ENCODE data around the gene DOK6.

Gene DOK6

GRCh38 chr18:69752737-69753380, 352.2 kb downstream of the DOK6 start:
- DNase-seq (ENCODE audit: low read depth) = no peak

GRCh38 chr18:69754108-69754507, 353.4 kb downstream of the DOK6 start:
- DNase-seq (ENCODE audit: low read depth) = no peak

DNA sequence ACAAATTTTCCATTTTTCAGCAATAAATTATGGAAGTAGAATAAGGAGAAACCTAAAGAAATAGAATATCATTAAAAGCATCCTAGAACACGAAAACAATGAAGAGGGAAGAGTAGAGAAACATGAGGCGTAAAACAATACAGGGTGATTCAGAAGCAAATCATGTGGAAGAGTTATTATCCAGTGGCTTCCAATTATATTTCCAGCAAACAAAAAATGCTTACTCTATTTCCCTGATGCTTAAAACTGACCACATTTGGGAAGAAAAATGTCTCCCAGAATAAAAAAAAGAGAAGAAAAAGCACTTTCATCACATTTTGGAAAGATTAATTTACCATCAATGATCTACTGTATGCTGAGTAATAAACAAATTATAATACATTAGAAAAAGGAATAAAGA, 354.4 kb downstream of the DOK6 start:
- no peak for DNase-seq (ENCODE audit: low read depth)

DNA sequence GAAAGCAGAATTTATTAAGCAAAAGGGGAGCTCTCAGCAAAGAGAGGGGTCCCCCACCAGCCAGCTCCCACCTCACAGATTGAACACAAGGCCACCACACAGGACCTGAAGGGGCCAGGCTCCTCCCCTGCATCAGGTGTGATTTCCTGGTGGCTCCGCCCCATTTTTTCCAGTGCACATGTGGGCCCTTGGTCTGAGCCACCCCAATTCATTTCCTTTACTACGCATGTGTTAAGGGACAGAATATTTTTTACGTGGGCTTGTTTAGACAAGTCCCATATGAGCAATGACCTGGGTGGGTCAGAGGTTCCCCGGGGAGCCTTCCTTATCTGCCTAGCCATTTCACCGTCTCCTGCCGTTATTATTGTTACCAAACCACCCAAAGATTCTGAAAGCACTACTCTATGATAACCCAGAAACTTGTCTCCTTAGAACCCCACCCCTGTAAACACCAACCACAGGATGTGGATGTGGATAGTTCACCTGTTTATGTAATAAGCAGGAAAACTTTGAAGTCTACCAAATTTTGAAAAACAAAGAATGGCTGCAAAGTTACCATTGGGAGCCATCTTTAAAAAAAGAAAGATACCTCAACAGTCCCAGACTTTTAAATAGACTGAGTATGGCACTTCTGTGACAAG, 355.3 kb downstream of the DOK6 start:
- DNase-seq (ENCODE audit: low read depth) = no peak

DNA sequence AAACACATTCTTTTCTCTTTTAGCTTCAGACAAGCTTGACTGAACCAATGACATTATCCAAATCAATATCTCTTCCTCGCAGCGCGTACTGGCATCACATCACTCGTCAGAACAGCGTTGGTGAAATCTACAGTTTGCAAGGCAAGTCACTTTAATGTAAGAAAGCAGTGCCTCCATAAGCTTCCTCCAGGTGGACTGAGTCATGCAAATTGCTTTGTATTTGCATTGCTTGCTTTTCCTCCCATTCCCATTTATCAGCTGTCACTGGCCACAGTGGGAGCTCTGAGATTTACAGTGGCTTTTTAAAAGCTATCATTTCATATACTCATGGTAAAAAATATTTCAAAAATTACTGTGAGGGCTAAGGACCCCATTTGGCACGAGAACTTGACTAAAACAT, 357.0 kb downstream of the DOK6 start:
- DNase-seq (ENCODE audit: low read depth) = no peak

- DNase-seq (ENCODE audit: low read depth) = peak; percentile 41
Observed at GRCh38 chr18:69758458-69758857, 357.8 kb downstream of the DOK6 start.

- DNase-seq (ENCODE audit: low read depth) = no peak
Observed at GRCh38 chr18:69759046-69759445, 358.4 kb downstream of the DOK6 start.

- no peak for DNase-seq (ENCODE audit: low read depth)
Observed at GRCh38 chr18:69763002-69763401, 362.3 kb downstream of the DOK6 start.

DNA sequence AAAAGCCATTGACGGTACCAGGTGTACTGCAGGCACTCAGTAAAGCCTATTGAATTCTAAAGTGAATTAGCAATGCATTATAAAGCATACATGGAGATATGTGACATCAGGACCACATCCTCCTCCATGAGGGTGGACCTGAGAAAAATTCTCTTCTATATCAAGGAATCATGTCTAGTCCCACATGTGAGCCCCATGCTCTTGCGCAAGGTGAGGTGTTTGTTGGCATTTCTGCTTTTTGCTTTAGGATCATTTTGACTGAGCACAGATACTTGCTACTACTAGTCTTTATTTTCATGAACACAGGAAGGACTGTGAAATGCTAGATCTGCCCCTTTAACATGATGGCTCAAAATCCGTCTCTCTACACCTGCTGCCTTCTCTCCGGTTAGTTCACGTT, 363.1 kb downstream of the DOK6 start:
- DNase-seq (ENCODE audit: low read depth) = no peak

DNA sequence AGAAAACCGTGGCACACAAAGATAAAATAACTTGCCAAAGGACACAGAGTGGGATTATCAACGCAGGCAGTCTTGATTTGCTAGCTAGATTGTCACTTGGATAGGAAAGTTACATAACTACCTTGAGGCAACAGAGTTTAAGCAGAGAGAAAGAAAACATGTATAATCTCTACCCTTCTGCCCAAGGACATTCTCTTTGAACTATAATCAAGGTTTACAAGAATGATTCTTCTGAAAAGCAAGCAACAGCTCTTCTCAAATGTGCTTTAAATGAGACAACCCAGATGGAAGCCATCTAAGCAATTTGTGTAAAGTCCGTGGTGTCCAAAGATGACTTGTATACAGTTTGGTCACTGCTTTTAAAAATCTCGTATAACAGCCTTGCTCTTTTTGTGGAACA, 369.6 kb downstream of the DOK6 start:
- DNase-seq (ENCODE audit: low read depth) = no peak

DNA sequence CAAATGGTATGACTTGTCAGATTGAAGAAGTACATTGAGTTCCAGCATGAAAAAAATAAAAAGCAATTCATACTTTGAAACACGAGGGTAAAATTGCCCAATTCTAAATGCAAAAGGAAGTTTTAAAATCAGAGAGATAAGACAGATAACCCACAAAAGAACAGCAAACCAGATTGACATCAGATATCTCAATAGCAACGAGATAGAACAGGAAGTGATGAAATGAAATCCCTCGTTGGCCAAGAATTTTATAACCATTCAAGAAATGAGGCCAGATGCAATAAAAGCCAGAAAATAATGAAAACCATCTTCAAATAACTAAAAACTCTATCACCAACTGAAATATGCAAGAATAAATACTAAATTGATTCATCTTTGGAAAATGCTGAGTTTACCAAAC, 374.1 kb downstream of the DOK6 start:
- DNase-seq (ENCODE audit: low read depth) = peak; percentile 73

GRCh38 chr18:69777248-69777647, 376.6 kb downstream of the DOK6 start:
- no peak for DNase-seq (ENCODE audit: low read depth)

DNA sequence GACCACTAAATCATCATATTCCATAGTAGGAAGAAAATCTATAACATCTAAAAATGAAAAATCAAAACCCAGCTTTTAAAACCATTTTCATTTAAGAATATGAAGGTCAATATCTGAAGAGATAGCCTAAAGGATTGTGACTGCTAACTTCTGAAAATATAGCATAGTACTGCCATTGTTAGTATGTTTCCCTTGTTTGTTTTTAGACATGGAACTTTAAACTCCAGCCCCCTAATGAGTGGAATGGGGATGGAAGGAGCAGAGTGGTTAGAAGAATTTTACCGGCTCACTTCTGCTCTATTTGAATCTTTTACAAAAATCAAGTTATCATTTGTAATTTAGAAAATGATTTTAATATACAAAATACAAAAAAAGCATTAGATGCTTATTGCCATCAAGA, 378.0 kb downstream of the DOK6 start:
- no peak for DNase-seq (ENCODE audit: low read depth)

GRCh38 chr18:69780851-69781250, 380.2 kb downstream of the DOK6 start:
- no peak for DNase-seq (ENCODE audit: low read depth)

DNA sequence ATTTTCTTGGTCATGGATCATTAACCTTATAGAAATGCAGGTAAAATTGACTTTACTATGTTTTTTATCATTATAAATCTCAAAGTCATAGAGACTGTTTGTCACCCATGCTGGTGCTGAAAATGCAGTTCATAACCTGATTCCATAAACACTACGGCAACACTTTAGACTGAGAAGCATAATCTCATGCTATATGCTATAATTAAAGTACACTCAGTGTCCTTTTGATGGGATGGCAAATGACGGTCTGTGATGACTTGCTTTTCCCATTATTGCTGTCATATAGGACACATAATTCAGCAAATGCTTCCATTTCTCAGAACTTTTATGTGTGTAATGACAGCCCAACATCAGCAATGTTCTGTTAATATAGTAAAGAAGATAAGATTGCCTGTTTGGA, 384.1 kb downstream of the DOK6 start:
- DNase-seq (ENCODE audit: low read depth) = no peak

DNA sequence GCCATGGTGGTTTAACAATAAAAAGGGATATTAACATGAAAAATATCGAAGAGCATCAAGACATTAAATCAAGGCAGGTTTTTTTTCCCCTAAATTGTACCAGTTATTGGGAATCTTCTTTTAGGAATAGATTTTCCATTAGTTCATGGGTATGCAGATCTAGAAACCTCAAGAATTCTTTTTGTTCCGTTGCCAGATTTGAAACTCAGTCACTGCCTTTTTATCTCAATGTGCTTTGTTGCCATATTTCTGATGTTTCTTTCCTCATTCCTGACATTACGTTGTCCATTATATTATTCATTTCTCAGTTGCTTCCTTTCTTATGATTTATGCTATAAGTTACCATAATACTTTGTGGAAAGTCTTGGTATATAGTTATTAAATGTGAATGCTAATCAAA, 384.8 kb downstream of the DOK6 start:
- peak; percentile 54 for DNase-seq (ENCODE audit: low read depth)

- DNase-seq (ENCODE audit: low read depth) = no peak
Observed at GRCh38 chr18:69786427-69786826, 385.7 kb downstream of the DOK6 start.

- DNase-seq (ENCODE audit: low read depth) = peak; percentile 81
Observed at GRCh38 chr18:69787825-69788547, 387.3 kb downstream of the DOK6 start.

DNA sequence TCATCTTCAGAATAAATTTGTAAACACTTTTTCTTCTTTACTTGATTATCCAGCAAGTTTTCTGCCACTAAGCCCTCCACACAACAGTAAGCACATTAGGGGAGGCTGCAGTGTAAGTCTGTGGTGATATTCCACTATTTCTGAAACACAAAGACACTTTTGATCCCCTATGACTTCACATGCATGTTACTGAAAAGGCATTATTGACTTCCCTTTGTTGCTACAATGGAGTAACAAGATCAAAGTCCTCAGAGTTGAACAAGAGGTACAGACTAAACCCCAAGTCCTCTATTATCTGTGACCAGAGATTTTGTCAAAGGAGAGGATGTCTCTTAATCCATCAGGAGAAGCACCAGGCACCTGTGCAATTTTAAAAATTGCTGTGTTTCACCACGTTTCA, 389.1 kb downstream of the DOK6 start:
- no peak for DNase-seq (ENCODE audit: low read depth)

DNA sequence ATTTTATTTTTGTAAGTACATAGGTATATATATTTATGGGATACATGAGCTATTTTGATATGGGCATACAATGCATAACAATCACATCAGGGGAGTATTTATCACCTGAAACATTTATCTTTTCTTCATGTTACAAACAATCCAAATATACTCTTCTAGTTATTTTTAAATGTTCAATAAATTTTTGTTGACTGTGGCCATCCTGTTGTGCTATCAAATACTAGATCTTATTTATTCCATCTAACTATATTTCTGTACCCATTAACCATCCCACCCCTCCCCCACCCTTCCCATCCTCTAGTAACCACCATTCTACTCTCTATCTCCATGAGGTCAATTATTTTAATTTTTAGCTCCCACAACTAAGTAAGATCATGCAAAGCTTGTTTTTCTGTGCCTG, 390.0 kb downstream of the DOK6 start:
- DNase-seq (ENCODE audit: low read depth) = no peak

- DNase-seq (ENCODE audit: low read depth) = peak; percentile 14
Observed at GRCh38 chr18:69795791-69796190, 395.1 kb downstream of the DOK6 start.

GRCh38 chr18:69804776-69805501, 404.3 kb downstream of the DOK6 start:
- no peak for DNase-seq (ENCODE audit: low read depth)

- no peak for DNase-seq (ENCODE audit: low read depth)
Observed at GRCh38 chr18:69808399-69808798, 407.7 kb downstream of the DOK6 start.

Measured in iris pigment epithelial cell (primary cell).